ENCODE measurements around the gene OSBPL3.
"Not testable (repeated sequence)": the region's sequence is repeated elsewhere in the genome, so short reads cannot be mapped to it uniquely, and the experiment has no call there.

The OSBPL3 gene

GRCh38 chr7:24908727-24909126, 71.3 kb downstream of the OSBPL3 start:
- no peak for TF ChIP-seq CTCF (IDR thresholded peaks at IDR 0.05; ENCODE audit: low read depth, low read length)
- H3K36me3 ChIP-seq = no peaks in the 10 kb centered on the region
- no peak for DNase-seq

GRCh38 chr7:24908166-24908565, 71.8 kb downstream of the OSBPL3 start:
- Histone ChIP-seq H3K9me3 (ENCODE audit: severe bottlenecking) (no peaks in the 10 kb centered on the region), H3K36me3 (no peaks in the 10 kb centered on the region), H3K4me3 (ENCODE audit: low read depth, low read length) (no peak overlapping the region), H3K27me3 (ENCODE audit: insufficient read depth, low read depth, severe bottlenecking) (no peaks in the 10 kb centered on the region), H3K27ac (no peak overlapping the region)
- no peak for DNase-seq
- no peak for TF ChIP-seq CTCF (IDR thresholded peaks at IDR 0.05; ENCODE audit: low read depth, low read length)

More at GRCh38 chr7:24908727-24909126, 71.3 kb downstream of the OSBPL3 start:
- Histone ChIP-seq H3K27ac (no peak overlapping the region), H3K4me3 (ENCODE audit: low read depth, low read length) (no peak overlapping the region), H3K27me3 (ENCODE audit: insufficient read depth, low read depth, severe bottlenecking) (no peaks in the 10 kb centered on the region), H3K9me3 (ENCODE audit: severe bottlenecking) (no peaks in the 10 kb centered on the region)

GRCh38 chr7:24907311-24907886, 72.6 kb downstream of the OSBPL3 start:
- TF ChIP-seq CTCF (IDR thresholded peaks at IDR 0.05; ENCODE audit: low read depth, low read length) = no peak
- no peak overlapping the region for H3K4me3 ChIP-seq (ENCODE audit: low read depth, low read length)
- no peaks in the 10 kb centered on the region for H3K36me3 ChIP-seq
- no peak overlapping the region for H3K27ac ChIP-seq
- DNase-seq = no peak
- no peaks in the 10 kb centered on the region for H3K27me3 ChIP-seq (ENCODE audit: insufficient read depth, low read depth, severe bottlenecking)
- no peaks in the 10 kb centered on the region for H3K9me3 ChIP-seq (ENCODE audit: severe bottlenecking)

- no peak overlapping the region for H3K27ac ChIP-seq
- DNase-seq = no peak
- H3K36me3 ChIP-seq = no peaks in the 10 kb centered on the region
- no peaks in the 10 kb centered on the region for H3K27me3 ChIP-seq (ENCODE audit: insufficient read depth, low read depth, severe bottlenecking)
- H3K4me3 ChIP-seq (ENCODE audit: low read depth, low read length) = no peak overlapping the region
- H3K9me3 ChIP-seq (ENCODE audit: severe bottlenecking) = no peaks in the 10 kb centered on the region
- no peak for TF ChIP-seq CTCF (IDR thresholded peaks at IDR 0.05; ENCODE audit: low read depth, low read length)
Measured at GRCh38 chr7:24905996-24906770, 73.8 kb downstream of the OSBPL3 start.

GRCh38 chr7:24903992-24904391, 76.0 kb downstream of the OSBPL3 start:
- not testable (repeated sequence) for DNase-seq; H3K27me3 ChIP-seq (ENCODE audit: insufficient read depth, low read depth, severe bottlenecking); H3K27ac ChIP-seq; H3K36me3 ChIP-seq; H3K4me3 ChIP-seq (ENCODE audit: low read depth, low read length); H3K9me3 ChIP-seq (ENCODE audit: severe bottlenecking)

DNA sequence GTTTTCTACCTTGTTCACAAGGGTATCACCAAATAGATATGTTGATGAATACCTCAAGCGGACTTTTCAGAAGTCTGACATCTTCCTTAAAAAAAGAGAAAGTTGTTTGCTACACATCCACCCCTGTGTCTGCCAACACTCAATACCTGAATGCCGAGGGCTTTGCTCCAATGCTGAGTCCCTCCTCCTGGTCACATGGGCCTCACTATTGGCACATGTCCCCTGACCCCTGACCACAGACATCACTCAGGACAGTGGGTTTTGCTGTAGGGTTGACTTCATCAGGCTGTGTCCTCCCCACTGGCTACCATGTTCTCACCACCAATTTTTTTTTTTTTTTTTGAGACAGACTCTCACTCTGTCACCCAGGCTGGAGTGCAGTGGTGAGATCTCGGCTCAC, 76.4 kb downstream of the OSBPL3 start:
- Histone ChIP-seq H3K36me3 (no peaks in the 10 kb centered on the region), H3K27ac (no peak overlapping the region), H3K27me3 (ENCODE audit: insufficient read depth, low read depth, severe bottlenecking) (no peaks in the 10 kb centered on the region), H3K9me3 (ENCODE audit: severe bottlenecking) (no peaks in the 10 kb centered on the region), H3K4me3 (ENCODE audit: low read depth, low read length) (no peak overlapping the region)
- no peak for DNase-seq
- TF ChIP-seq CTCF (IDR thresholded peaks at IDR 0.05; ENCODE audit: low read depth, low read length) = no peak

Data from WERI-Rb-1 (cell line).